Mucosa of descending colon (tissue), 3 donors: Measurements from ENCODE around the gene RICTOR. TPM values are rescaled to one million over a fixed set of nuclear protein-coding genes. Genes with fewer than 3 reads are reported as not detected.
A peak's percentile ranks its signal among the peaks of the same experiment; 100 is the strongest.
"Not testable (repeated sequence)": the region's sequence is repeated elsewhere in the genome, so short reads cannot be mapped to it uniquely, and the experiment has no call there.

Experiments
- ATAC-seq: fragments of 200-7000 bp; cut with Tn5 transposase; one replicate; pipeline ENCODE4 v1.9.1; 2020; ENCODE audit warnings: mild to moderate bottlenecking, moderate library complexity
- DNase-seq, 3 donors: peaks; one replicate each; pipeline ENCODE4 v3.0.0-alpha.2; 2020
- H3K36me3 ChIP-seq: fragments of 200-600 bp; one replicate; pipeline ENCODE4 v1.8.0; 2021; ENCODE audit warnings: low read depth, mild to moderate bottlenecking
- H3K4me1 ChIP-seq: fragments of 200-600 bp; one replicate; pipeline ENCODE4 v1.8.0; 2021; ENCODE audit warnings: low read depth, mild to moderate bottlenecking
- H3K4me3 ChIP-seq: fragments of 200-600 bp; one replicate; pipeline ENCODE4 v1.8.0; 2021; ENCODE audit warnings: mild to moderate bottlenecking
- H3K9me3 ChIP-seq: fragments of 200-600 bp; one replicate; pipeline ENCODE4 v1.8.0; 2021; ENCODE audit warnings: mild to moderate bottlenecking
- intact Hi-C, 2 donors: fragments of 100-400 bp; cut with DNase I in 1 of 2; cut with micrococcal nuclease in 1 of 2; formaldehyde crosslinking; loops; one replicate each; pipeline versions ENCODE4 v1.11.0 to v1.11.1; 2022; cut with DNase I, micrococcal nuclease
- total RNA-seq, 3 donors: library from RNA; stranded (reverse); fragmentation: NEBNext Ultra II Directional in 2 of 3; extraction: Animal tissue kit (Norgen Biotek cat#: 25700) in 2 of 3; gene quantifications; one replicate each; pipeline versions ENCODE4 v1.2.1 to v1.2.4, GENCODE V29; 2021 to 2023
- TF ChIP-seq, protein P1 (sequence below): fragments of 200-600 bp; IDR thresholded peaks from one replicate; pipeline ENCODE4 v1.8.0; 2022; ENCODE audit warnings: antibody characterized with exemption, mild to moderate bottlenecking
- donor health status: DM: no; HTN: no; CAD: no; lungs with moderate emphysema.
- donor health status: DM: no; HTN: no; CAD: no.
- donor health status: DM: no; HTN: yes; CAD: no.

The RICTOR gene
- total RNA-seq, 3 donors from 2014 or later: 24.3 to 41.9 (median 36.5) TPM

DNA sequence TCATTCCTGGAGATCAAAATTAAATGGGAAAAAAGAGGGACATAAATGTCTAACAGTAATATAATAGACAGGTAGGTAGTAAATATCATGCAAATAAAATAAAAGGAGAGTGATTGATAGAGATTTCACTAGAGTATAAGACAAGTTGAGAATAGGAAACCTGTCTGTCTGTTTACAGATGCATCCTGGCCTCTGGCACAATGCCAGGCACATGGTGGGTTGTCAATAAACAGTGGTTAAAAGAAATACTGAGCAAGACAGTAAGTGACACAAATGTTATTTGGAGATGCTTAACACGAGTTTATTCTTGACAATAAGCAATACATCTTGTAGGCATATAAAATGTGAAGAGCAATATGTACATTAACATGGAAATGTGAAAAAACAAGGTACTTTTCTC, 33.3 kb downstream of the RICTOR start:
- Histone ChIP-seq H3K36me3 (no peaks in the 10 kb centered on the region), H3K9me3 (no peaks in the 10 kb centered on the region), H3K4me1 (no peaks in the 10 kb centered on the region), H3K4me3 (no peak overlapping the region)
- ATAC-seq (no peak), DNase-seq (peak in 1 of 3 donors; percentile 16)
- TF ChIP-seq, protein P1, sequence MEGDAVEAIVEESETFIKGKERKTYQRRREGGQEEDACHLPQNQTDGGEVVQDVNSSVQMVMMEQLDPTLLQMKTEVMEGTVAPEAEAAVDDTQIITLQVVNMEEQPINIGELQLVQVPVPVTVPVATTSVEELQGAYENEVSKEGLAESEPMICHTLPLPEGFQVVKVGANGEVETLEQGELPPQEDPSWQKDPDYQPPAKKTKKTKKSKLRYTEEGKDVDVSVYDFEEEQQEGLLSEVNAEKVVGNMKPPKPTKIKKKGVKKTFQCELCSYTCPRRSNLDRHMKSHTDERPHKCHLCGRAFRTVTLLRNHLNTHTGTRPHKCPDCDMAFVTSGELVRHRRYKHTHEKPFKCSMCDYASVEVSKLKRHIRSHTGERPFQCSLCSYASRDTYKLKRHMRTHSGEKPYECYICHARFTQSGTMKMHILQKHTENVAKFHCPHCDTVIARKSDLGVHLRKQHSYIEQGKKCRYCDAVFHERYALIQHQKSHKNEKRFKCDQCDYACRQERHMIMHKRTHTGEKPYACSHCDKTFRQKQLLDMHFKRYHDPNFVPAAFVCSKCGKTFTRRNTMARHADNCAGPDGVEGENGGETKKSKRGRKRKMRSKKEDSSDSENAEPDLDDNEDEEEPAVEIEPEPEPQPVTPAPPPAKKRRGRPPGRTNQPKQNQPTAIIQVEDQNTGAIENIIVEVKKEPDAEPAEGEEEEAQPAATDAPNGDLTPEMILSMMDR: no peak
- intact Hi-C loops: no loop called here

DNA sequence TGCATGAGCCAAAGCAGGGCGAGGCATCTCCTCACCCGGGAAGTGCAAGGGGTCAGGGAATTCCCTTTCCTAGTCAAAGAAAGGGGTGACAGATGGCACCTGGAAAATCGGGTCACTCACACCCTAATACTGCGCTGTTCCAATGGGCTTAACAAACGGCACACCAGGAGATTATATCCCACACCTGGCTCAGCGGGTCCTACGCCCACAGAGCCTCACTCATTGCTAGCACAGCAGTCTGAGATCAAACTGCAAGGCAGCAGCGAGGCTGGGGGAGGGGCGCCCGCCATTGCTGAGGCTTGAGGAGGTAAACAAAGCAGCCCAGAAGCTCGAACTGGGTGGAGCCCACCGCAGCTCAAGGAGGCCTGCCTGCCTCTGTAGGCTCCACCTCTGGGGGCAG, 39.7 kb downstream of the RICTOR start:
- H3K9me3 ChIP-seq, ATAC-seq, H3K4me1 ChIP-seq, intact Hi-C loops, H3K36me3 ChIP-seq, DNase-seq, H3K4me3 ChIP-seq: not testable (repeated sequence)

GRCh38 chr5:39031041-39031440, 43.2 kb downstream of the RICTOR start:
- ATAC-seq (no peak), DNase-seq (no peak)
- Histone ChIP-seq H3K4me3 (no peak overlapping the region), H3K4me1 (no peaks in the 10 kb centered on the region), H3K9me3 (peaks cover 11% of the 10 kb centered on the region), H3K36me3 (no peaks in the 10 kb centered on the region)
- TF ChIP-seq, protein P1: no peak
- intact Hi-C loops: no loop called here

DNA sequence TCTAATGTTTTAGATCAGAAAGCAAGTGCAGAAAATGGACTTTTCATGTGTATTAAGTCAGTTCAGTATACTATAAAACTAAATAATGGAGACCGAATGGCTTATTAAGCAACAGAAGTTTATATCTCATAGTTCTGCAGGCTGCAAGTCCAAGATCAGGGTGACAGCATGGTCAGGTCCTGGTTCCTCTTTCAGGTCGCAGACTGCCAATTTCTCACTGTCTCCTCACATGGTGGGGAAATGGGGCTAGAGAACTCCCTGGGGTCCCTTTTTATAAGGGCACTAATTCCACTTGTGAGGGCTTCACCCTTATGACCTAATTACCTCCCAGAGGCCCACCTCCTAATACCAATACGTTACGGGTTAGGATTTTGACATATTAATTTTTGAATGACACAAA, 48.7 kb downstream of the RICTOR start:
- Histone ChIP-seq H3K4me1 (no peaks in the 10 kb centered on the region), H3K4me3 (no peak overlapping the region), H3K9me3 (peaks cover 5% of the 10 kb centered on the region), H3K36me3 (no peaks in the 10 kb centered on the region)
- intact Hi-C loops: no loop called here
- TF ChIP-seq, protein P1: no peak
- DNase-seq: no peak
- ATAC-seq: no peak

DNA sequence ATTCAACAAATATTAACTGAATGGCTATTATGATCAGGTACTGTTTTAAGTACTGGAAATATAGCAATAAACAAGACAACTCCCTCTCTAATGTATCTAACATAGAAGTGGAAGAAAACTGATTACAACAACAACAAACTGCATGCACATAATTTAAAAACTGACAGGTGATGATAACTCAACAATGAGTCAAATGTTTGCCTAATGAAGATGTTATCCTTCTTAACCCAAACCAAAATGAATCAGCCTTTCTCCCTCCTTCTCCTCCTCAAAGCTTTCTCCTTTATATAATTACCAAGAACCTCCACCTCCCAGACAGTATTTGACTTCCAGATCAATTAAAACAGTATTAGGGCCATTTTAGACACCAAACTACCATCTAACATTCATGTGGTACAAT, 49.3 kb downstream of the RICTOR start:
- ATAC-seq (no peak), DNase-seq (no peak)
- no peak overlapping the region for H3K4me3 ChIP-seq
- TF ChIP-seq, protein P1: no peak
- no peaks in the 10 kb centered on the region for H3K36me3 ChIP-seq
- intact Hi-C loops: no loop called here
- peaks cover 5% of the 10 kb centered on the region for H3K9me3 ChIP-seq
- H3K4me1 ChIP-seq: no peaks in the 10 kb centered on the region

DNA sequence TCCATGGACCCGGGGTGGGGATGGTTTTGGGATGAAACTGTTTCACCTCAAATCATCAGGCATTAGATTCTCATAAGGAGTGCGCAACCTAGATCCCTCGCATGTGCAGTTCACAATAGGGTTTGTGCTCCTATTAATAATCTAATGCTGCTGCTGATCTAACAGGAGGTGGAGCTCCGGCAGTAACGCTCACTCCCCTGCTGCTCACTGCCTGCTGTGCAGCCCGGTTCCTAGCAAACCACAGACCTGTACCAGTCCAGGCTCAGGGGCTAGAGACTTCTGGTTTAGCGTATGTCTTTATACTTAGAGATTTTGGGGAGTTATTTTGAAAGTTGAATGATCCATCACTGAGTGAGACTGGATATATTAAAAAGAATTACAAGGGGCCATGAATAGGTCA, 50.2 kb downstream of the RICTOR start:
- no peaks in the 10 kb centered on the region for H3K4me1 ChIP-seq
- H3K9me3 ChIP-seq: peaks cover 5% of the 10 kb centered on the region
- H3K4me3 ChIP-seq: no peak overlapping the region
- H3K36me3 ChIP-seq: no peaks in the 10 kb centered on the region
- intact Hi-C loops: no loop called here
- no peak for DNase-seq
- TF ChIP-seq, protein P1: no peak
- ATAC-seq: no peak
